ENCODE measurements around the gene ARHGAP24. TPM values are rescaled to one million over a fixed set of nuclear protein-coding genes. Genes with fewer than 3 reads are reported as not detected.

The ARHGAP24 gene
- total and polyA plus RNA-seq, 4 donors: 10.0 to 79.4 (median 21.6) TPM

GRCh38 chr4:85477534-85477933, 2.6 kb downstream of the ARHGAP24 start:
- H3K9me3 ChIP-seq (ENCODE audit: control insufficient read depth in 4 of 4, insufficient read depth in 3 of 4, low read length in 3 of 4): no peaks in the 10 kb centered on the region
- DNase-seq (no peak), ATAC-seq (ENCODE audit: insufficient read depth, low FRiP score) (no peak)
- TF ChIP-seq CTCF (IDR thresholded peaks at IDR 0.05; ENCODE audit: control extremely low read depth, extremely low read depth): no peak
- peaks cover 0 to 16% (median 2%) of the 10 kb centered on the region in 5 donors for H3K4me1 ChIP-seq (ENCODE audit: control insufficient read depth in 5 of 5, insufficient read depth in 5 of 5, low read length in 5 of 5)
- no peak overlapping the region for H3K27ac ChIP-seq (ENCODE audit: low read depth in 1 of 2, low read length in 1 of 2)
- 75 to 78% methylated on average over 9 of the region's 9 CpGs for WGBS, 2 donors
- no peaks in the 10 kb centered on the region for H3K27me3 ChIP-seq (ENCODE audit: control insufficient read depth in 3 of 3, insufficient read depth in 3 of 3, low read length in 2 of 3)
- no peak overlapping the region for H3K9ac ChIP-seq (ENCODE audit: insufficient read depth in 1 of 2, low read length in 2 of 2)
- H3K36me3 ChIP-seq (ENCODE audit: control insufficient read depth in 4 of 4, insufficient read depth in 4 of 4, low read length in 4 of 4): no peaks in the 10 kb centered on the region
- H3K4me3 ChIP-seq: peak overlapping the region; percentile 13

GRCh38 chr4:85478576-85478975, 3.6 kb downstream of the ARHGAP24 start:
- no peaks in the 10 kb centered on the region for H3K36me3 ChIP-seq (ENCODE audit: control insufficient read depth in 4 of 4, insufficient read depth in 4 of 4, low read length in 4 of 4)
- DNase-seq (no peak), ATAC-seq (ENCODE audit: insufficient read depth, low FRiP score) (no peak)
- H3K4me1 ChIP-seq (ENCODE audit: control insufficient read depth in 5 of 5, insufficient read depth in 5 of 5, low read length in 5 of 5): peaks cover 0 to 16% (median 2%) of the 10 kb centered on the region in 5 donors
- H3K9me3 ChIP-seq (ENCODE audit: control insufficient read depth in 4 of 4, insufficient read depth in 3 of 4, low read length in 3 of 4): no peaks in the 10 kb centered on the region
- H3K27ac ChIP-seq (ENCODE audit: low read depth in 1 of 2, low read length in 1 of 2): no peak overlapping the region
- no peak overlapping the region for H3K4me3 ChIP-seq
- 72 to 79% methylated on average over 2 of the region's 2 CpGs for WGBS, 2 donors
- H3K9ac ChIP-seq (ENCODE audit: insufficient read depth in 1 of 2, low read length in 2 of 2): no peak overlapping the region
- H3K27me3 ChIP-seq (ENCODE audit: control insufficient read depth in 3 of 3, insufficient read depth in 3 of 3, low read length in 2 of 3): no peaks in the 10 kb centered on the region
- TF ChIP-seq CTCF (IDR thresholded peaks at IDR 0.05; ENCODE audit: control extremely low read depth, extremely low read depth): no peak

- Histone ChIP-seq H3K4me1 (ENCODE audit: control insufficient read depth in 5 of 5, insufficient read depth in 5 of 5, low read length in 5 of 5) (peaks cover 0 to 7% (median 0%) of the 10 kb centered on the region in 5 donors), H3K9ac (ENCODE audit: insufficient read depth in 1 of 2, low read length in 2 of 2) (no peak overlapping the region), H3K4me3 (no peak overlapping the region), H3K36me3 (ENCODE audit: control insufficient read depth in 4 of 4, insufficient read depth in 4 of 4, low read length in 4 of 4) (no peaks in the 10 kb centered on the region), H3K27ac (ENCODE audit: low read depth in 1 of 2, low read length in 1 of 2) (no peak overlapping the region), H3K27me3 (ENCODE audit: control insufficient read depth in 3 of 3, insufficient read depth in 3 of 3, low read length in 2 of 3) (no peaks in the 10 kb centered on the region), H3K9me3 (ENCODE audit: control insufficient read depth in 4 of 4, insufficient read depth in 3 of 4, low read length in 3 of 4) (no peaks in the 10 kb centered on the region)
- DNase-seq: no peak
- ATAC-seq (ENCODE audit: insufficient read depth, low FRiP score): no peak
- TF ChIP-seq CTCF (IDR thresholded peaks at IDR 0.05; ENCODE audit: control extremely low read depth, extremely low read depth): no peak
- WGBS, 2 donors: 58 to 67% methylated on average over 5 of the region's 5 CpGs
These were observed 7.2 kb downstream of the ARHGAP24 start for GRCh38 chr4:85482010-85482738.

All from lung (tissue), 12 donors.